ENCODE results near the gene CPN1.
"Not testable (repeated sequence)": the region's sequence is repeated elsewhere in the genome, so short reads cannot be mapped to it uniquely, and the experiment has no call there.

Gene CPN1

DNA sequence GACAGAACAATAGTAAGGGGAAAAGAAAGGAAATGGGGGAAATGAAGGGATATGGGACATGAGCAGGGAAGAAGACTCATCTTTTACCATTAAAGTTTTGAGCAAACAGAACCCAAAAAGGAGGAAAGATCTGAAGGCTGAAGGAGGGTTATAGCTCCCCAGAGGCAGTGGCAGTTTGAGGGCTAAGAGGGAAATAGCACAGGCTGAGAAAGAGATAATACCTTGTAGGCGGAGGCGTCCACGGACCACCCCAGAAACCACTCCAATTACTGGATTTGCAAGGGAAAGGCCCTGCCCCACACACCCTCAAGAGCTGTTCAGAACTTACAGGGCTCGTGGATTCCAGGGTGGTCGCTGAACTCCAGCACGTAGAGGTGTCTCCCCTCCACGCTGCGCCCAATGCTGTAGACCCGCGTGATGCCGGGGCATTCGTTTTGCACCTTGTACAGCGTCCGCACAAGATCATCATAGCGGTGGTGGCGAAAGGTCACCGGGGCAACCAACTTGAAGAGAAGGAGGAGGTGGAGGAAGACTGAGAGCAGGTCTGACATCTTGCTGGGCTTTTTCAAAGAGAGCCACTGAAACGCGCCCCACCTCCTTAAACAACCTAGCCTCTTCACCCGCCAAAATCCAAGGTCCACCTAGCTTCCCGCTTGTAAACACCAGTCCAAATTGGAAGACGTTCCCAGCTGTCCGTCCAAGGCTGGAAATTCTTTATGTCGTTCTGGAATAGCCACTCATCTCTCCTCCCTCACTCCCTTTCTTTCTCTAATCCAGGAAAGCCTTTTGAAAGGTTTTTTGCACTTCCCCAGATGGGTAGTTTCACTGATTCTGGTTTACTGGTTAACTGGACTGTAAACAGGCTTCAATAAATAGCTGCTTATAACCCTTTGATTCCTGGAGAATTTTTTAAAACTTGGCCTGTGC, at the start of gene CPN1:
TSS of gene CPN1 (minus strand) at position 795 of the 927 bp plus-strand sequence. CDS start at position 551, 244 bp downstream.
- DNase-seq: no peak

DNA sequence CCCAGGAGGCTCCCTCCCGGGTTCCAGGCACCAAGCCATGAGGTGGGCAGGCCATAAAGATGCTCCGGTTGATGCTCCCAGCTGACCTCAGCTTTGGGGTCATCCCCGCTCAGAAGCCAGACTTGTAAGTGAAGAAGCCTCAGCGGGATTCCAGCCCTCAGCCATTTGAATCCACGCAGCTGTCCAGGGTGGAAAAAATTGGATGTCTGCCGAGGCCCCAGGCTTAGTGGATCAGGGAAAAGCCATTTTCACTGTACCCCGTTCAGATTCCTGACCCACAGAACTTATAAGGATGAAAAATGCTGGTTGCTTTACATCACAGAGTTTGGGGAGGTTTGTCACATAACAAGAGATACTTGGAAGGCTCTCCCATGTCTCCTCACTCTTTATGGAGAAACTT, 49.2 kb upstream of the CPN1 start:
- DNase-seq: no peak

- no peak for DNase-seq
Observed at GRCh38 chr10:100129424-100129823, 47.8 kb upstream of the CPN1 start.

- no peak for DNase-seq
Observed at GRCh38 chr10:100128951-100129350, 47.3 kb upstream of the CPN1 start.

DNA sequence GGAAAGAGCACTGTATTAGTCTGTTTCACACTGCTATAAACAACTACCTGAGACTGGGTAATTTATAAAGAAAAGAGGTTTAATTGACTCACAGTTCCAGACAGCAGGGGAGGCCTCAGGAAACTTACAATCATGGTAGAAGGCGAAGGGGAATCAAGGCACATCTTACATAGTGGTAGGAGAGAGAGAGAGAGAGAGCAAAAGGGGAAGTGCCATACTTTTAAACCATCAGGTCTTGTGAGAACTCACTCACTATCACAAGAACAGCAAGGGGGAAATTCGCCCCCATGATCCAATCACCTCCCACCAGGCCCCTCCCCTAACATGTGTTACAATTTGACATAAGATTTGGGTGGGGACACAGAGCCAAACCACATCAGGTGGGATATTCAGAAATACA, 43.7 kb upstream of the CPN1 start:
- not testable (repeated sequence) for DNase-seq

DNA sequence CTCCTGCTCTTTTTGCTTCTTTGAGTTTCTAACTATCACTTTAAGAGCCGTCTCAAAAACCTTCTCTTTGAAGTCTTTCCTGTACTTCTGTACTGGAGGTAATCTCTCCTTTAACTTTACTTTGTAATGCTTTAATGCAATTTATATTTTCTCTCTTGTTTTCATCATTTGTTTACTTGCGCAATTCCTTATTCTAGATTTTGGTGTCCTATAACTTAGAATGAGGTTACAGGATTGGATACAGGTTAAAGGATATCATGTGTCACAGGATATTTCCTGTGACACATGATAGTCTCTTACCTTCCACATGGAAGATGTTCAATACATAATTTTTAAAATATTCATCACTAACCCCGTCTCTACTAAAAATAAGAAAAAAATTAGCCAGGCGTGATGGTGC, 42.4 kb upstream of the CPN1 start:
- no peak for DNase-seq

DNA sequence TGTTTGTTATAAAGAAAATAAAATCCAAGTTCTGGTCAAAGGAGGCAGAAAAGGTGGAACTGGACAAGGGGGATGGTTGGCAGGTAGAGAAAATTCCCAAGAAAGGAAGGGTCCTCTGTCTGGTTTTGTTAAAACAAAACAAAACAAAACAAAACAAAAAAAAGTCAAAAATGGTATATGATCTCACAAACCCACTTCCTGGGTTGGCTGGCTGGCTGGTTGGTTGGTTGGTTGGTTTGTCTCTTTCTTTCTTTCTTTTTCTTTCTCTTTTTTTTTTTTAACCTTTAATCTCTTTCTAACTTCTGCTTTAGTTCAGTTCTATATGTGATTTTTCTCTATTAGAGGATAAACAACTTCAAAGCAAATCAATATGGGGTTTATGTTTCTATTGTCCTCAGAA, 41.1 kb upstream of the CPN1 start:
- DNase-seq: no peak

GRCh38 chr10:100120550-100120949, 38.9 kb upstream of the CPN1 start:
- no peak for DNase-seq

DNA sequence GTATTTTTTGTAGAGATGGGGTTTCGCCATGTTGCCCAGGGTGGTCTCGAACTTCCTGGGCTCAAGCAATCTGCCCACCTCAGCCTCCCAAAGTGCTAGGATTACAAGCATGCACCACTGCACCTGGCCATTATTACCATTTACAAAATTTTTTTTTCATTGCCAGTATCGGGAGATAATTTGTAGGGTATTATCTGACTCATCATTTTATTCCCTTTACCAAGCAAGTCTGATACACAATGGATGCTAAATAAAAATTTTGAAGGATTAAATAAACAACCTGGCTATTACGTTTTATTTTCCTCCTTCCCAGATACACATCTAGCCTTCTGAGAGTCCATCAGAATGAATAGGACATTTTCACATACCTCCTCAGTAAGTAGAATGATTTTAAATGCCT, 38.1 kb upstream of the CPN1 start:
- no peak for DNase-seq

DNA sequence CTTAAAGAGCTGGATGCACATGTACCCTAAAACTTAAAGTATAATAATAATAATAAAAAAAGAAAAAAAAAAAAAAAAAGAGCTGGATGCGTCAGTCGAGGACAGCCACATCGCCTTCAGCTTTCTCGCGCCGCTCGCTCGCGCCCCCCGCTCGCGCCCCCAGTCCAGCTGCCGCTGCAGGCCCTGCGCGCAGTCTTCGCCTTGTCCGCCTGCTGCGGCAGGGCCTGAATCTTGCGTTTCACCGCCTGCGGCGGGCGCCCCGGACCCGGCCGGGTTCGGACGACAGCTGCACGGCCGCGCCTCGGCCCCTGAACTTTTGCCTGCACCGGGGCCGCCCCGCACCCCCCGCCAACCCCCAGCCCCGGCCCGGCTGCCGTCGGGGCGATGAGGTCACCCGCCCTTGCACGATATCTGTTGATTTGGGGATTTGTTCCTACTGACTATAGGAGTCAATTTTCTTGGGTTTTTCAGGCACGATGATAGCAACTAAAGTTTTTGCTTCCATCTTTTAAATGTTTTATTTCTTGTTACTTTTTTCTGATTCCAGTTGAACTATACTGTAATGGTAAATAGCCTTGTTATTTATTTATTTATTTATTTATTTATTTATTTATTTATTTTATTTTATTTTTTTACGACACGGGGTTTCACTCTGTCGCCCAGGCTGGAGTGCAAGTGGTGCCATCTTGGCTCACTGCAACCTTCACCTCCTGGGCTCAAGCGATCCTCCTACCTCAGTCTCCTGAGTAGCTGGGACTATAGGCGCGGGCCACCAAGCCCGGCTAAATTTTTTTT, 33.5 kb upstream of the CPN1 start:
- no peak for DNase-seq

GRCh38 chr10:100114460-100114859, 32.8 kb upstream of the CPN1 start:
- no peak for DNase-seq

GRCh38 chr10:100109670-100110069, 28.0 kb upstream of the CPN1 start:
- DNase-seq: no peak

GRCh38 chr10:100106865-100107264, 25.2 kb upstream of the CPN1 start:
- DNase-seq: no peak

DNA sequence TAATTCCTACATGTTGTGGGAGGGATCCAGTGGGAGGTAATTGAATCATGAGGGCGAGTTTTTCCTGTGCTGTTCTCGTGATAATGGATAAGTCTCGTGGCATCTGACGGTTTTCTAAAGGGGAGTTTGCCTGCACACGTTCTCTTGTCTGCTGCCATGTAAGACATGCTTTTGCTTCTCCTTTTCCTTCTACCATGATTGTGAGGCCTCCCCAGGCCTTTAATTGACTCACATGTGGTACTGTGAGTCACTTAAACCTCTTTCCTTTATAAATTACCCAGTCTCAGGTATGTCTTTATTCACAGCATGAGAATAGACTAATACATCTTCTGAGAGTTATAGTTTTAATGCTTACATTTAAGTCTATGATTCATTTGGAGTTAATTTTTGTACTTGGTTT, 22.6 kb upstream of the CPN1 start:
- no peak for DNase-seq

GRCh38 chr10:100103581-100103980, 21.9 kb upstream of the CPN1 start:
- DNase-seq: no peak

- DNase-seq: no peak
Observed at GRCh38 chr10:100101192-100102076, 19.8 kb upstream of the CPN1 start.

GRCh38 chr10:100100651-100101184, 19.0 kb upstream of the CPN1 start:
- peak in 1 of 3 donors; percentile 4 for DNase-seq

DNA sequence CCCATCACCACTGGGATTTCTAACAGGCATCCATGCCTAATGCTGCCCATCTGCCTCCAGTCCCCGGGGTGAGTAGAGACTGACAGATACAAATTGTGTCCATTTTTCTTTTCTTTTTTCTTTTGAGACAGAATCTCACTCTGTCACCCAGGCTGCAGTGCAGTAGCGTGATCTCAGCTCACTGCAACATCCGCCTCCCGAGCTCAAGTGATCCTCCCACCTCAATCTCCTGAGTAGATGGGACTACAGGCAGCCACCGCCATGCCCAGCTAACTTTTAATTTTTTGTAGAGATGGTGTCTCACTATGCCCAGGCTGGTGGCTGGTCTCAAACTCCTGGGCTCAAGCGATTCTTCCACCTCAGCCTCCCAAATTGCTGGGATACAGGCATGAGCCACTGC, 7.6 kb upstream of the CPN1 start:
- DNase-seq: no peak

GRCh38 chr10:100086708-100087107, 5.0 kb upstream of the CPN1 start:
- not testable (repeated sequence) for DNase-seq

GRCh38 chr10:100085596-100085995, 3.9 kb upstream of the CPN1 start:
- DNase-seq: no peak

DNA sequence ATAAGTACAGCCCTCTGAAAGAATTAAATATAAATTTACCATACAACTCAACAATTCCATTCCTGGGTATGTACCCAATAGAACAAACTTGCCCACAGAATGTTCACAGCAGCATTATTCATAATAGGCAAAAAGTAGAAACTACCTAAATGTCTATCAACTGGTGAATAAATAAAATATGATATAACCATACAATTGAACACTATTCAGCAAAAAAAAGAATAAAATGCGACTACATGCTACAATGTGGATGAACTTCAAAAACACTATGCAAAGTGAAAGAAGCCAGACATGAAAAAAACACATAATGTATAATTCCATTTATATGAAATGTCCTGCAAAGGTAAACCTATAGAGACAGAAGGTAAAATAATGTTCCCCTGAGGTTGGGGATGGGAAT, 2.0 kb upstream of the CPN1 start:
- no peak for DNase-seq

- not testable (repeated sequence) for DNase-seq
Observed at GRCh38 chr10:100082276-100082675, 607 bp upstream of the CPN1 start.

DNA sequence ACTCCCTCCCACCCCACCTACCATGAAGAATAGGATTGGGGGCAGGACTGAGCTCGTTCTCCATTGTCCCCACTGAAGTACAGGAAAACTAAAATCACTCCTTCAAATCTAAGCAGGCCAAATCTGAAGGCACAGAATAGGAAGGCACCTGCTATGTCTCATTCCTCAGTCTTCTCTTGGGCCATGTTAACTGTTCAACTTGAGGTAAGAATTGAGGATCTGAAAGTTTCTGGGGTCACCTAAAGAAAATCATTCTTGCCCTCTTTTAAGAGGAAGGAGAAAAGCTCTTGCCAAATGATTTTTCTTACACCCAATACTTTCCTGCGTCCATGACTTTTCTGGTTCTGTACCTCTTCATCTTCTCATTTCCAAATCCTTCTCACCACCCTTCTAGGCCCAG, 4.9 kb downstream of the CPN1 start:
- DNase-seq: no peak

All from suppressor macrophage treated with lipopolysaccharide for 1 hour (primary cell).